ENCODE results near the gene WRAP73.

GRCh38 chr1:3683197-3683596, 33.3 kb upstream of the WRAP73 start:
- TF ChIP-seq, protein P1, sequence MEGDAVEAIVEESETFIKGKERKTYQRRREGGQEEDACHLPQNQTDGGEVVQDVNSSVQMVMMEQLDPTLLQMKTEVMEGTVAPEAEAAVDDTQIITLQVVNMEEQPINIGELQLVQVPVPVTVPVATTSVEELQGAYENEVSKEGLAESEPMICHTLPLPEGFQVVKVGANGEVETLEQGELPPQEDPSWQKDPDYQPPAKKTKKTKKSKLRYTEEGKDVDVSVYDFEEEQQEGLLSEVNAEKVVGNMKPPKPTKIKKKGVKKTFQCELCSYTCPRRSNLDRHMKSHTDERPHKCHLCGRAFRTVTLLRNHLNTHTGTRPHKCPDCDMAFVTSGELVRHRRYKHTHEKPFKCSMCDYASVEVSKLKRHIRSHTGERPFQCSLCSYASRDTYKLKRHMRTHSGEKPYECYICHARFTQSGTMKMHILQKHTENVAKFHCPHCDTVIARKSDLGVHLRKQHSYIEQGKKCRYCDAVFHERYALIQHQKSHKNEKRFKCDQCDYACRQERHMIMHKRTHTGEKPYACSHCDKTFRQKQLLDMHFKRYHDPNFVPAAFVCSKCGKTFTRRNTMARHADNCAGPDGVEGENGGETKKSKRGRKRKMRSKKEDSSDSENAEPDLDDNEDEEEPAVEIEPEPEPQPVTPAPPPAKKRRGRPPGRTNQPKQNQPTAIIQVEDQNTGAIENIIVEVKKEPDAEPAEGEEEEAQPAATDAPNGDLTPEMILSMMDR (IDR thresholded peaks at IDR 0.05; ENCODE audit: low read depth, low read length) = no peak
- TF ChIP-seq EZH2phosphoT487 (IDR thresholded peaks at IDR 0.05; ENCODE audit: low read depth) = no peak

Measured in OCI-LY3 (cell line).